ENCODE data around the gene SPAG4. TPM values are rescaled to one million over a fixed set of nuclear protein-coding genes. Genes with fewer than 3 reads are reported as not detected.

The SPAG4 gene
- total RNA-seq, 1 donor from 2014 or later: 3.7 TPM

DNA sequence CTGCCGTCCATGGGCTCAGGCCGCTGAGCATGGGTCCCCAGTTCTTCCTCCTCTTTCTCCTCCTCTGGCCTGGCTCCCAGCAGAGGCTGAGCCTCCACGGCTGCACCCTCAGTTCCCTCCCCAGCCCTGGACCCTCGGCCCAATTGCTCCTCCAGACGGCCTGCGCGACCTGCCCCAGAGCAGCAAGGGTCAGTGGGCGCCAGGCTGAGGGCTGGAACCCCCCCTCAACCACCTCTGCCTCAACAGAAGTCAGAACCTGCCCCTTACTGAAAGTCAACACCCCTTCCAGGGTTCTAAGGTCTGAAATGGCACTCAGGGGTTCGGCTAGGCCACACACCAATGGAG lies 15.9 kb upstream of the SPAG4 start:
- intact Hi-C loops (cut with micrococcal nuclease): loop anchor here (5.0 kb wide), 1 partner anchor 137 kb away; no protein-coding TSS in a partner anchor

DNA sequence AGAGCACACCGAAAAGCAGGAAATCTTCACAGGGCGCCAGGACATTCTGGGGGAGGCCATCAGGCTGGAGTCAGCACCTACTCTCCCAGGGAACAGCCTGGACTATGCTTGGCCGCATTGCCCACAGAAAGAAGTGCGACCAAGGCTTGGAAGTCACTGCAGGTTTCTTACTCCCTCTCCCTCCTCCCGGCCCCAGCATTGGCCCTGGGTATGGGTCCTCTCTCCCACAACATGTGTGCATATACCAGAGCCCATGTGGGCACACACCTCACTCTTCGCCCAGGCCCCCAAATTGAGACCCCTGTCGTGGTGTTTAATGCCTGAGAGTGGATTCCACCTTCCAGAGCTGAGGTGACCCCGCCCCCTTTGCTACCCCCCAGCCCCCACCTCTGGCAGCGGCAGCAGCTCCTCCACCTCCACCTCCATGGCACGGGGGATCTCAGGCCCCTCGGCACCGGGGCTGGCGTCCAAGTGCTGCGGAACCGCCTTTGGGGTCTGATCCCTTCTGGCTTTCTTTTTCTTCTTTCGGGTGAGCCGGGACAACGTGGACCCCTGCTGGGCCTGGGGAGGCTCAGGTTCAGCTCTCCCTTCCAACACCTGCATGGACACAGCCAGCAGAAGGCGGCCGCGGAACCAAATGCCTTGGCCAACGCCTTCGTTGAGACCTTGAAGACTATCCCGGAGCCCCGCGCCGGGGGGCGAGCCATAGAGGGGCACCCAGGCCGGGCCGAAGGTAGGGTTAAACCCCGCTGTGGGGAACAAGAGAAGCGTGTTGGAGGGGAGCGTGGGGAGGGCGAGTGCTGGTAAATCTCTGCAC lies 15.2 kb upstream of the SPAG4 start:
- intact Hi-C loops (cut with micrococcal nuclease): loop anchor here (5.0 kb wide), 1 partner anchor 138 kb away; no protein-coding TSS in a partner anchor

DNA sequence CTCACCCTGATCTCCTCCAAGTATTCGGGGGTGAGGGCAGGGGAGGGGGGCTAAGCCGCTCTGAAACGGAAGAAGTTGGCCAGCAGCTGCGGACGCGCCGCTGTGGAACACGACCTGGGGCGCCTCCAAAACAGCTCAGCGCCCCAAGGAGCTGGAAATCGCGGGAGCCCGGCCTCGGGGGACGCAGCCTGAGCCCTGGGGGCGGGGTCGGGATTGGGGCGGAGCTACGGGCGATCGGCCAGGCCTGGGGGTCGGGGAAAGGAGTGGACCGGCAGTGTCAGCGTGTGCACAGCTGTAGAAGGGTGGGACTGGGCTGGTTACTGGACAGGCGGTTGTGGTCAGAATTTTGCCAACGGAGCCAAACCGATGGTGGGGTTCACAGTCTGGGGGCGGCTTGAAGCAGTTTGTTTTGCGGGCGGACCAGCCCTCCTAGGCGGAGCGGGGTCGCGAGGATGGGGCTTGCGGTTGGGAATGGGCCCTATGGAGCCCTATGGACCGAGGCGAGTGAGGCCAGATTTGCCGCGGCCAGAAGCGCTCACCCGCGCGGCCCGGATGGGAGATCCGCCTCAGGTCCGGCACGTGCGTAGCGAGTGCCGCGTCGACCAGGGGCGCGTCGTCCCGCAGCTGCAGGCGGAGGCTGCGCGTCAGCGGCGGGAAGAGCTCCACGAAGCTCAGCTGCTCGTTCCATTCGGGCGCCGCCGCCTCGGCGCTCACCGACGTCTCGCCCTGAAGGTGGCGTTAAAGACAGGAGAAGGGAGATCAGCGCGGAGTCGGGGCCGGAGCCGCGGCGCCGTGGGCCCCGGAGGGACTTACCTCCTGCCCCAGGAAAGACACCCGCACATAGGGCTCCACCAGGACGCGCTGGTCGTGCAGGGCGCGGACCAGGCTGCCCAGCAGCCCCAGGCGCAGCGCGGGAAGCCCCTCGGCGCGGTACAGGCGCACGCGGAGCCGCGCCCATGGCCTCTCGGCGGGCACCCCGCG lies 14.3 kb upstream of the SPAG4 start:
- intact Hi-C loops (cut with micrococcal nuclease): loop anchor here (1.0 to 5.0 kb wide), 2 partner anchors 15 to 139 kb away; no protein-coding TSS in a partner anchor

DNA sequence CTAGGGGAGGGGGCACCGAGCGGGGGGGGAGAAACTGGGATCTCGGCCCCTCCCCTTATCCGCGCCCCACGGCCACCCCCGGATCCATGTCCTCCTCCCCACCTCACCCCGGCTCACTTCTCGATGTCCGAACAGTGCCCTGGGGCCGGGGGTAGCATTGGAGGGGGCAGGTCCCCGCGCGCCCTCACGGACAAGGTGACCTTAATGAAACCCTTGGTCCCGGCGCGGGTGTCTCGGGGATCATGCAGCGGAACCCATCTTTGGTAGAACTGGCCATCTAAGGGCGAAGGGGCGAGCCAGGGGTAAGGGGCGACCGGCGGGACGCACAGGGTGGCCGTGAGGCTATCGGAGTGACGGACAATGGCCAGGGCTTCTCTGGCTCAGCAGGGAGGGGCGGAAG lies 13.6 kb upstream of the SPAG4 start:
- intact Hi-C loops (cut with micrococcal nuclease): loop anchor here (1.0 to 5.0 kb wide), 2 partner anchors 14 to 140 kb away; no protein-coding TSS in a partner anchor

DNA sequence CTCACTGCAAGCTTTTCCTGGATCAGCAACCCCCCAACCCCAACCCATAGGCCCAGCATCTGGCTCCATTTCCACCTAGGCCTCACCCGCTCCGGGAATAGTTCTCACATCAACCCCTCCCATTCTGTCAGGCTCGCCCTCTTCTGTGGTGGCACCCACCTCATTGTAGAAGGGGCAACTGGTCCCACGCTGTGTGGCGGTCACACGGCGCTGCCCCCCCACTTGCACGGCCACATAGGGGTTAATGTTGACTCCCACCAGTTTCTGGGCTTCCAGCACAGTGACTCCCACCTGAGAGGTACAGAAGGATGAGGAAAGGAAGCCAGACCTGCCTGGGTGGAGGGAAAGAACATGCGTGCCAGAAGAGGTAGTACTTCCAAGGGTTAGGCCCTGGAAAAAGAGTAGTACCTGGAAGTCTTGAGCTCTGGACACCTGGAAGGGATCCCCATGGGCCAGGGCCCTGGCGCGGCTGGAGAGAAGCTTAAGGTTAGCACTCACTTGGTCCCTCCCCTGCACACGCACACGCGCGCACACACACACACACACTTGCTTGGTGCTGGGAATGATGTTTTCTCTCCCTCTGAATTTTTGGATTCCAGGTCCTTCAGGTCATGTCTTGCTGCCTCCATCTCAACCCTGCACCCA lies 12.7 kb upstream of the SPAG4 start:
- intact Hi-C loops (cut with micrococcal nuclease): loop anchor here (5.0 kb wide), 1 partner anchor 141 kb away; no protein-coding TSS in a partner anchor

DNA sequence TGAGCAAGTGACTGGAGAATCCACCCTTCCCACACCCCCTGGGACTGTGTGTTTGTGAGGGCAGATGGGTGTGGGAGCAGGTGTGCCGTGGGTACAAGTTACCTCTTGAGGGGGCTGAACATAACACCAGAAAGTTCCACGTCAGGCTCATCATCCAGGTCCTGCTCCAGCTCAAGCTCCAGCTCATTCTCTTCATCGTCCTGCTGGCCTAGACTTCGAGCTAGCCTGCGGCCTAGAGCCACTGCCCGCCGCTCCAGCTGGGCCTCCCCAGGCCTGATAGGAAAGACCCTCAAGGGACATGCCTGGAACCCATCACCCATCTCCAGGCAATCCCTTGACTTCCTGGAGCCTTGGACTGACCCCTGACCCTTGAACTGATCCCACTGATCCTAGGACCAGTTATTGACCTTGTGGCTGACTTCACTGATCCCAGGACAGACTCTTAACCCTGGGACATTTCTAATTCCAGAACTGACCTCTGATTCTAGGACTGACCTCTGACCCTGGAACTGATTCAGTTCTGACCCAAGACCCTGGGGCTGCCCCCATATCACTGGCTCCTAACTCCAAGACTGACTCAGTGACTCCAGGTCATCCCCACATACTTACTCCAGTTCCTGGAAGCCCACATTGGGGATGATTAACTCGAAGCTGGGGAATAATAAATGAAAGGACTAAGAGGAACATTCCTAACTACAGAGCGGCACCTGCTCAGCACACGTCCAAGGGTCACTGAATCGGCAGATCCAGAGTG lies 11.8 kb upstream of the SPAG4 start:
- intact Hi-C loops (cut with micrococcal nuclease): loop anchor here (5.0 kb wide), 1 partner anchor 142 kb away; no protein-coding TSS in a partner anchor

DNA sequence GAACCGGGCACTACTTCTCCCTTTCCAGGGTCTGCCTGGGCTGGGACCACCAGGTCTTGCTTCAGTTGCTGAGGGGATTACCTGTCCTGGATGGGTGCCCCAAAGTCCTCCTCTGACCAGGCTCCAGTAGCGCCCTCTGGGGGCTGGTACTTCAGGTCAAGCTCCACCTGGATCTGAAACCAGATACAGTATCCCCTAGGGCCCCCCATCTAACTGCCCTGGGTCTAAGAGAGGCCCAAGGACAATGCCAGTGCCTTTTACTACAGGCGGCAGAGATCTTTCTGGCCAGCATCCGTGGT lies 11.2 kb upstream of the SPAG4 start:
- intact Hi-C loops (cut with micrococcal nuclease): loop anchor here (5.0 kb wide), 1 partner anchor 142 kb away; no protein-coding TSS in a partner anchor

DNA sequence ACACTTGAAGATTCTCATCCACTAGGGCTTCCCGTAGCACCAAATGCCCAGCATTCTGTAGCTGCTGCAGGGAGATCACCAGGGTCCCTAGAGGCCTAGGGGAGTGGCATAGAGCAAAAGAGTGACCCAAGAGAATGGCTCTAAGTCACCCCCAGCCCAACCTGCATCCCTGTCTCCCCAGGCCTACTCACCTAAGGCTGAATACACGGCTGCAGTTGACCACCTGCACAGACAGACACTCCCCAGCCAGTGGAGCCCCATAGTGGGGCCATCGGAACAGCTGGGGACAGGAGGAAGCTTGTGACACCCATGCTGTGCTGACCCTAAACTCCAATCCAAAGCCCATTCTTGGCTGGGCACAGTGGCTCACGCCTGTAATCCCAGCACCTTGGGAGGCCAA lies 9.5 kb upstream of the SPAG4 start:
- intact Hi-C loops (cut with micrococcal nuclease): no loop called here

DNA sequence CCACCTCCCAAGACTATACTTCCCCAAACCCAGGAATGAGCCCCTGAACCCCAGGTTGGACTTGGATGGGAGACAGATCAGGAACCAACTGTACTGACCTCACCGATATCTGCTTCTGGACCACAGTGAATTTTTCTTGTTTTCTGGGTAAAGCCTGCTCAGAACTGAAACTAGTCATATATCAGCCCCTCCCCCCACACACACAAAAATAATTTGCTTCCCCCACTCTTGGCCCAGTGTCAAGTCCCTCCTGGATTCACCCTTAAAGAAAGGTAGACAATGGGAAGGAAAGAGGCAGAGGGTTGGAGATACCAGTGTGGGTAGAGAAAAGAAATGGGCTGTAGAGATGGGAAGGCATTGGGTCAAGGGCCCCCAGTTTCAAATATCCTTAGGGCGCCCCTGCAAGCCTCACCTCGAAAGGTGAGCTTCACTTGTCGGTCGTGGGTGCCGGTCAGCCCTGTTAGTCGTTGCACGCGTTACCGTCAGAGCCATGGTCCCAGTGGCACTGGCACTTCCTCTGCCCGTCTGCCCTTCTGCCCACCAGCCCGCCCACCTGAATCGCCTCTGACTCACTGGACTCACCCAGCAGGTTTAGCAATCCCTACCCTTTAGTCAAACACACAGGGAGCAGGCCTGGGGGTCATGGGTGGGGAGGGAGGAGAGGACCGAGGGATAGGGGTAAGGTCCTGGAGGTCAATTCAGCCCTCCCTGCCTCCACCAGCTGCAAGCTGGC lies 8.5 kb upstream of the SPAG4 start:
- intact Hi-C loops (cut with micrococcal nuclease): no loop called here

DNA sequence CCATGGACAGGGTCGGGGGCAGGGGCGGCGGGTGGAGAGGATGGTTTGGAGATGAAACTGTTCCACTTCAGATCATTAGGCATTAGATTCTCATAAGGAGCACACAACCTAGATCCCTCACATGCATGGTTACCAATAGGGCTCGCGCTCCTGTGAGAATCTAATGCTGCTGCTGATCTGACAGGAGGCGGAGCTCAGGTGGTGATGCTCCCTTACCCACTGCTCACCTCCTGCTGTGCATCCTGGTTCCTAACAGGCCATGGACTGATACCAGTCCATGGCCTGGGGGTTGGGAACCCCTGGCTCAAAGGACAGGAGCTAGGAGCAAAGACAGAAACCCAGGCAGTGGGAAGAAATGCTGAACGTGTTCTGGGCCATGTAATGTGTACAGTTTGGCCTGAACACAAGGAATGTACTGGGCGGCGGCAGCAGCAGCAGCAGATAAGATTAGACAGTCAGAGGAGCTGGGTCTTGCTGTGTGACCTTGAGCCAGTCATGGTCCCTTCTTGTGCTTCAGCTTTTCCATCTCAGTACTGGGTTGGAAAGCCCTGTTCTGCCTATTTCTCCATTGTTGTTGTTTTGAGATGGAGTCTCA lies 4.7 kb upstream of the SPAG4 start:
- intact Hi-C loops (cut with micrococcal nuclease): loop anchor here (10.0 kb wide), 1 partner anchor 306 kb away; no protein-coding TSS in a partner anchor

DNA sequence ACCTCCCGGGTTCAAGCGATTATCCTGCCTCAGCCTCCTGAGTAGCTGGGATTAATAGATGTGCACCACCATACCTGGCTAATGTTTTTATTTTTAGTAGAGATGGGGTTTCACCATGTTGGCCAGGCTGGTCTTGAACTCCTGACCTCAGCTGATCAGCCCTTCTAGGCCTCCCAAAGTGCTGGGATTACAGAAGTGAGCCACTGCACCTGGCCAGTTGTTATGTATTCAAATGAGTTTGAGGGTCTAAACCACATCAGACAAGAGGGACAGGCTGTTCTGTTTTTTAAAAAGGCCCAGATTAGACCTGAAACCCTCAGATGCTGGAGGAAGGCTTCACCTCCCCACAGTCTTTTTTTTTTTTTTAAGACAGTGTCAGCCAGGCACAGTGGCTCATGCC lies 4.1 kb upstream of the SPAG4 start:
- intact Hi-C loops (cut with micrococcal nuclease): loop anchor here (10.0 kb wide), 1 partner anchor 307 kb away; no protein-coding TSS in a partner anchor

DNA sequence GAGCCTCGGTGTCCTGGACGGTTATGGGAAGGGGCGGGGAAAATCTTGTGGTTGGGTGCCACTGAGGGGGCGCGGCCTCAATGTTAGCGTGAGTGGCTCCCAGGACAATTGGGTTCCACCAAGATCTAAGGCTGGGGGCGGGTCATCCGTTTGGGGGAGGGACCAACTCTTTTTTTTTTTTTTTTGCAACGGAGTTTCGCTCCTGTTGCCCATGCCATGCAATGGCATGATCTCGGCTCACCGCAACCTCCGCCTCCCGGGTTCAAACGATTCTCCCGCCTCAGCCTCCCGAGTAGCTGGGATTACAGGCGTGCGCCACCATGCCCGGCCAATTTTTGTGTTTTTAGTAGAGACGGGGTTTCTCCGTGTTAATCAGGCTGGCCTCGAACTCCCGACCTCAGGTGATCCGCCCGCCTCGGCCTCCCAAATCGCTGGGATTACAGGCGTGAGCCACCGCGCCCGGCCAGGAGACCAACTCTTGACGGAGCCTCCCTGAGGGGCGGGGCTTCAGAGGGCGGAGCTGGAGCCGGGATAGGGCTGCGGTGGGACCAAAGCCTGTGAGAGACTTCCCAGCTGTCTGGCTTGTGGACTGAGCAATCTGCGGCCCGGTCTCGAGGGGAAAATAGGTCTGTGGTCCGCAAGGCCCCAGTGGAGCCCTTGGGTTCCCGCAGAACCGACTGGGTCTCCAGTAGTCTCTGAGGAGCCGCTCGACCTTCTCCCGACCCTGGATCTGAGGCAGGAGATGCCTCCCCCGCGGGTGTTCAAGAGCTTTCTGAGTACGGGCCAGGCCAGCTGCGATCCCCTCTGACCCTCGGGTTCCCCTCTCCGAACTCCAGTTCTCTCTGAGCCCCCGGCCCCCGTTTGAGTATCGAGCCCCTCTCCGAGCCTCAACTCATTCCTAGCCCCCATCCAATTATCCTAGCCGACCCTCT lies 1.1 kb downstream of the SPAG4 start:
- intact Hi-C loops (cut with micrococcal nuclease): loop anchor here (1.0 to 10.0 kb wide), 10 partner anchors 15 to 909 kb away; partner anchors contain the start of genes CEP250, CPNE1, ERGIC3 and NFS1

DNA sequence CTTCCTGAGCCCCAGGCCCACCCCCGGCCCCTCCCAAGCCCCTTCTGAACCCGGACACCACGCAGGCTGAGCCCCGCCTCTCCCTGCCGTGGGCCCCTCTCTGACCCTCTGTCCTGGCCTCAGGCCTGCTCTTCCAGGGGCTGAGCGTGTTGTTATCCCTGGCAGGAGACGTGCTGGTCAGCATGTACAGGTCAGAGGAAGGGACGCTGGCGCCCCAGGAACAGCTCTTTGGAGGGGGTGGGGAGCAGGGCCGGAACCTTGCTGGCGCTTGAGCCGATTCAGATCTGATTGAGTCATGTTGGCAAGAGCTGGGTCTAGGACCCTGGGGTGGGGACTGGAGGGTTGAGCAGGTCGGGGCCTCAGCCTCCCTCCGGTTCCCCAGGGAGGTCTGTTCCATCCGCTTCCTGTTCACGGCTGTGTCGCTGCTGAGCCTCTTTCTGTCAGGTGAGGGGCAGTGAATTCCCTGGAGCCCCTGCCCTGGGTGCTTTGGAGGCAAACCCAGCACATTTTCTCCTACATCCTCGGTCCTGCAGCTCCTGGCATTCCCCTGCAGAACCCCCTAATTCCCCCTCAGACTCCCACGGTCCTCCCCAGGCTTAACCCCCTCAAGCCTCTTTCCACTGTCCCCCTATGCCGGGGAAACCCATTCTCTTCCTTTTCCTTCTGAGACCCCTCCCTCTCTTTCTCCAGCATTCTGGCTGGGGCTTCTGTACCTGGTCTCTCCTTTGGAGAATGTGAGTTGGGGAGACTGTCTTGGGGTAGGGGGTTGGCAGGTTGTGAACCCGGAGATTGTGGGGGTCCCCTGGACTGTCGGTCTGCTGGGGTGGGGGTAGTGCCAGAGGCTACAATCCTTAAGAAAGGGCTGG lies 2.0 kb downstream of the SPAG4 start:
- intact Hi-C loops (cut with micrococcal nuclease): loop anchor here (2.0 to 10.0 kb wide), 7 partner anchors 127 to 910 kb away; partner anchors contain the start of genes CEP250 and SCAND1

DNA sequence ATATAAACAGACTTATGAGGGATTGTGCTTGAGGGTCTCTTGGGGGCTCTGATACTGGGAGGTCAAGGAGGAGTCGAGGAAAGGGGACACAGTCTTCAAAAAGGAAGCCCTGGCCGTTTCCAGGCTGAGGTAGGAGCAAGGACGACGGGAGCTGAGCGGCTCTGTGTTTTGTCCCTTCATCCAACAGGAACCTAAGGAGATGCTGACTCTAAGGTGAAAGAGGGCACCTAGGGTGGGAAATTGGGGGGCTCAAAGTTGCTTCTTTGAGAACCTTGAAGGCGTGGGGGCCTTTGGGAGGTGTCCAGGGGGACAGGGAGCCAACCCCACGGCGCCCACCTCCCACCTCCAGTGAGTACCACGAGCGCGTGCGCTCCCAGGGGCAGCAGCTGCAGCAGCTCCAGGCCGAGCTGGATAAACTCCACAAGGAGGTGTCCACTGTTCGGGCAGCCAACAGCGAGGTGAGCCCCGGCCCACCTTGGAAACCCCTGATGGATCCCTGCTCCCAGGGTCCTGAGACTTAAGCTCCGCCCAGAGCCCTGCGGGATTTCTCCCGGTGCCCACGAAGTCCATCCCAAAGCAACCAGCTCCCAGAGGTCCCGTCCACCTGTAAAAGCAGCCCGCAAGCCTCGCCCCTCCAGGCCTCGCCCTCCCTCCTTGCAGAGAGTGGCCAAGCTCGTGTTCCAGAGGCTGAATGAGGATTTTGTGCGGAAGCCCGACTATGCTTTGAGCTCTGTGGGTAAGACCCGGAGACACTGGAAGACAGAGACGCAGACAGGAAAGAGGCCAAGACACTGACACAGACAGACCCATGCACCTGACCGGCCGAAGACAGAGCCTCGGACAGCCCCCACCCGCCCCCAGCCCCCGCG lies 2.9 kb downstream of the SPAG4 start:
- intact Hi-C loops (cut with micrococcal nuclease): loop anchor here (1.0 to 10.0 kb wide), 7 partner anchors 121 to 911 kb away; no protein-coding TSS in a partner anchor

DNA sequence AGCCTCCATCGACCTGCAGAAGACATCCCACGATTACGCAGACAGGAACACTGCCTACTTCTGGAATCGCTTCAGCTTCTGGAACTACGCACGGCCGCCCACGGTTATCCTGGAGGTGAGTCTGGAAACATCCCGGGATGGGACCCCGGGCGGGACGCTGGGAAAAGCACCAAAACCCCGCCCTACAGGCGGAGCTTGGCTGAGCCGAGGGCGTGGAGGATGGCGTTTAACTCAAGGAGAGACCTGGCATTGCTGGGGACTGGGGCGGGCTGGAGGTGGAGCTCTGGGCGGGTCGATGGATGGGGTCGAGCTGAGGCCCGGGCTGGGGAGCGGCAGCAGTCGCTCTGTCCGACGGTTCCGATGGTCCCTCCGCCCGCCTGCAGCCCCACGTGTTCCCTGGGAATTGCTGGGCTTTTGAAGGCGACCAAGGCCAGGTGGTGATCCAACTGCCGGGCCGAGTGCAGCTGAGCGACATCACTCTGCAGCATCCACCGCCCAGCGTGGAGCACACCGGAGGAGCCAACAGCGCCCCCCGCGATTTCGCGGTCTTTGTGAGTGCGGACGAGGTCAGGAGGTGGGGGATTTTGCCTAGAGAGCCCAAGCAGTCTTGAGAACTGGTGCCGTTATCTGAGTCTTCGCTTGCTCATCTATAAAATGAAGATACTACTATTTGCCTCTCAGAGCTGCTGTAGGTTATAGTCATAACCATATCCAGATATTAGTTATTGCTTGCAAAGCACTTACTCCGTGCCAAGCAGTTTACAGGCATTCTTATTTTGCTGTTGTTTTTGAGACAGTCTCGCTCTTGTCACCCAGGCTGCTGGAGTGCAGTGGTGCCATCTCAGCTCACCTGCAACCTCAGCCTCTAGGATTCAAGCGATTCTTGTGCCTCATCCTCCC lies 3.8 kb downstream of the SPAG4 start:
- intact Hi-C loops (cut with micrococcal nuclease): loop anchor here (1.0 to 10.0 kb wide), 7 partner anchors 120 to 912 kb away; no protein-coding TSS in a partner anchor
